HG02884 (cell line): ENCODE data around the gene PLGRKT.
"Not testable (repeated sequence)": the region's sequence is repeated elsewhere in the genome, so short reads cannot be mapped to it uniquely, and the experiment has no call there.

Experiments
- ATAC-seq: cut with Tn5 transposase; IDR thresholded peaks from one replicate; pipeline ENCODE4 v1.9.1; 2021; ENCODE audit warnings: mild to moderate bottlenecking, moderate library complexity; ENCODE audit not compliant: unreplicated experiment

Gene PLGRKT

DNA sequence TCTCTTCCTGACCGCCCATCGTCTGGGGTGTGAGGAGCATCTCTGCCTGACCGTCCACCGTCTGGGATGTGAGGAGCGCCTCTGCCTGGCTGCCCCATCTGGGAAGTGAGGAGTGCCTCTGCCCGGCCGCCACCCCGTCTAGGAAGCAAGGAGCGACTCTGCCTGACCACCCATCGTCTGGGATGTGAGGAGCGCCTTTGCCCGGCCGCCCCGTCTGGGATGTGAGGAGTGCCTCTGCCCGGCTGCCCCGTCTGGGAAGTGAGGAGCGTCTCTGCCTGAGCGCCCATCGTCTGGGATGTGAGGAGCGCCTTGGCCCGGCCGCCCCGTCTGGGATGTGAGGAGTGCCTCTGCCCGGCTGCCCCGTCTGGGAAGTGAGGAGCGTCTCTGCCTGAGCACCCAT is 4.4 kb downstream of the PLGRKT start:
- ATAC-seq: not testable (repeated sequence)

DNA sequence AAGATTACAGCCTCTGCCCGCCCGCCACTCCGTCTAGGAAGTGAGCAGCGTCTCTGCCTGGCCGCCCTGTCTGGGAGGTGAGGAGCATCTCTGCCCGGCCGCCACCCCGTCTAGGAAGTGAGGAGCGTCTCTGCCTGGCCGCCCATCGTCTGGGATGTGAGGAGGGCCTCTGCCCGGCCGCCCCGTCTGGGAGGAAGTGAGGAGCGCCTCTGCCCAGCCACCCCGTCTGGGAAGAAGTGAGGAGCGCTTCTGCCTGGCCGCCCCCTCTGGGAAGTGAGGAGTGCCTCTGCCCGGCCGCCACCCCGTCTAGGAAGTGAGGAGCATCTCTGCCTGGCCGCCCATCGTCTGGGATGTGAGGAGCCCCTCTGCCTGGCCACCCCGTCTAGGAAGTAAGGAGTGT is 4.8 kb downstream of the PLGRKT start:
- ATAC-seq: not testable (repeated sequence)

- no peak for ATAC-seq
These were observed 6.8 kb downstream of the PLGRKT start for GRCh38 chr9:5430912-5431311.

DNA sequence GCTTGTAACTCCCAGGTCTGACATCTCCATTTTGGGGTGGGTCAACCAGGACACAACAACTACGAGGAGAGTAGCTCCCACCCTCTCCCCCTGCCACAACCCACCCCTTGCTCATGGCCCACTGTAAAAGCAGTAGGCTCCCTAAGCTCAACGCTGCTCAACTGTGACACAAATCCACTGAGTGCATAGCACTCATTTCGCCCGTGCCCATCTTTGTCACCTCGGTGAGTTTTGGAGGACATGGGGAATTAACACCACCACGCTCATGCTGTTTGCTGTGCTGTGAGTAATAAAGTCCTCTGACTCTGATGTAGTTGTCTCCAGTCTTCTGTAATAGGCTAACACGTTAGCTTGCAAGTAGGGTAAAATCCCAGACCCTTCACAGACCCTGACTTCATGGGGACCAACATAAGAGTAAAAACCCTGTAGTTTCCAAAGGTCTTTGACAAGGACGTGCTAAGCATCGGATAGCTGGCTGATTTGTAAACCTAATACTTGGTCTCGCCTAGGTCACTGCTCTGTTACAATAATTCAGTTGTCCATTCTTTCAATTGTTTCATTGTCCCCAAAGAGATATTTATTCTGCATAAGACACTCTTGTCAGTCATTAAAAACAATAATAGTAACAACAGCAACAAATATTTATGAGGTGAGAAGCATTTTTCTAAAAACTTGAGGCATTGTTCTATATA is 7.7 kb downstream of the PLGRKT start:
- ATAC-seq: no peak

- no peak for ATAC-seq
These were observed 8.8 kb downstream of the PLGRKT start for GRCh38 chr9:5428794-5429528.

DNA sequence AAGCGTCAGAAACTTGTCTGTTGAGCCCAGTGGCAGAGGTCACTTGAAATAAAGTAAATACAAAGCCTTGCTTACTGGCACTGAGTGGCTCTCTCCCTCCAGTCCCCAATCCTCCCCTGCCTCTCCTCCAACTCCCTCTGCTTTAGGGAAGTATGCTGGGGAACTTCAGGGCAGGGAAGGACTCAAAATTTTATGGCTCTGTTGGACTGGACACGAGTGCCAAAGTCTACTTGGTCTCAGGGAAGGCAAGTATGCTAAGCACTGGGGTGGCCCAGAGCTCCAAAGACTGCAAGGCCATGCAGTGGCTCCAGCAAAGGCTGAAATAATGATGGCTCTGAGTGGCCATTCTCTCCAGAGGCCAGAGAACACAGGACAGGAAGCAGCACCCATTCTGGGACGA is 9.6 kb downstream of the PLGRKT start:
- ATAC-seq: no peak

- ATAC-seq: no peak
These were observed 10.7 kb downstream of the PLGRKT start for GRCh38 chr9:5427005-5427404.

GRCh38 chr9:5425006-5425628 is 12.6 kb downstream of the PLGRKT start:
- no peak for ATAC-seq

GRCh38 chr9:5422276-5422675 is 15.4 kb downstream of the PLGRKT start:
- ATAC-seq: no peak

DNA sequence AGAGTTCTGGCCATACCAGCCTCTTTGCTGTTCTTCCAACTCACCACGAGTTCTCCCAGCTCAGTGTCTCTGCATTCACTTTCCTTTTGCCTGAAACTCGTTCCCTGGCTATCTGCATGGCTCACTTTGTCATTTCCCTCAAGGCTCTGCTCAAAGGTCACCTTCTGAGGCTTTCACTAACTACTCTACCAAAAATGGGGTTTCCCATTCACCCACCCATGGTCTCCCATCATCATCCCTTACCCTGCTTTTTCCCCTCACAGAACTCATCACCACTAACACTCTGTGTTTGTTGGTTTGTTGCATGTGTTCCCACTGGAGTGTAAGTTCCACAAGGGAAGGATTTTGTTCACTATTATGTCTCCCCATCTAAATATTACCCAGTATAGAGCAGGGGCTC is 16.6 kb downstream of the PLGRKT start:
- no peak for ATAC-seq

GRCh38 chr9:5419987-5420386 is 17.7 kb downstream of the PLGRKT start:
- no peak for ATAC-seq

GRCh38 chr9:5418481-5418880 is 19.2 kb downstream of the PLGRKT start:
- ATAC-seq: no peak

GRCh38 chr9:5416953-5417352 is 20.8 kb downstream of the PLGRKT start:
- no peak for ATAC-seq

DNA sequence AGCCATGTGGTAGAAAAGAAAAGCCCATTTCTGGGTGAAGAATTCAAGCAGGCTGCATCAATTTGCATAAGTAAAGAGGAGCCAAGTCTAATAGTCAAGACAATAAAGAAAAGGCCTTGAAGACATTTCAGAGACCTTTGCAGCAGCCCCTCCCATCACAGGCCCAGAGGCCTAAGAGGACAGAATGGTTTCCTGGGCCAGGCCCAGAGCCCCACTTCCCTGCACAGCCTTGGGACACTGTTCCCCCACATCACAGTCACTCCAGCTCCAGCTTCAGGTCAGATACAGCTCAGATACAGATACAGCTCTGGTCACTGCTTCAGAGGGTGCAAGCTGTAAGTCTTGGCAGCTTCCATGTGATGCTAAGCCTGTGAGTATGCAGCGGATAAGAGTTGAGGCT is 29.1 kb downstream of the PLGRKT start:
- ATAC-seq: no peak

DNA sequence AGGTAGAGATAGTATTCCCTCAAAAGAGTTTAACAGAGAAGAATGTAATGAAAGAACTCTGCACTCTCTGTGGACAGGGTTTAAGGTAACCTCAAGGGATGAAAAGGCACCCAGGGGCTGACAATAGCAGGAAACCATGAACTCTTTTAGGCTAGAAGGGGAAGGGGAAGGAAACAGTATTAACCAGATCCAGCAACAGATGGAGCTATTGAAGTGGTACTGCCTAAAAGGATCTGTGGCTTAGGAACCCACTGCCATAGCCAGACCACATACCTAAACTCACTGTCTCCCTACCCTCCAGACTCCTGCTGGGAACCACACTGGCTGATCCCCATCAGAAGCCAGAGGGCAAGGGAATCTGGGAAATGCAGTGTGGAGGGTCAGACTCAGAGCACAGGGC is 35.5 kb downstream of the PLGRKT start:
- no peak for ATAC-seq

DNA sequence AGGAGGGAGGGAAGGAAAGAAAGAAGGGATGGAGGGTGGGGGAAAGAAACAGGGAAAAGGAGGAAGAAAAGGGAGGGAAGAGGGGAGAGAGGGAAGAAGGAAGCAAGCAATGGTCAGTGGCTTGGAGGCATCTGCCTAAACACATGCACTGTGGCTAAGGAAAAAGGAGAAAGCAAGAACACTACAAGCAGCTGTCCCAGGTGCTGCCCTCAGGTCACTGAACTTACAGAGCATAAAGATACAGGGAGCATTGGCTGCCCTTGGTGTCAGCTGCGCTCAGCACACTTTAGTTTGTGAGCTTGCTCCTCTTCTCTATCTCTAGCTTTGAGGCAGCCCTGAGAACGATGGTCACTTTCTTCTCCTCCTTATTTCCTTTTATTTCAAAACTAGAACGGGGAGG is 40.2 kb downstream of the PLGRKT start:
- not testable (repeated sequence) for ATAC-seq

- ATAC-seq: no peak
These were observed 42.3 kb downstream of the PLGRKT start for GRCh38 chr9:5395428-5395827.

- ATAC-seq: not testable (repeated sequence)
These were observed 43.7 kb downstream of the PLGRKT start for GRCh38 chr9:5393976-5394375.

- no peak for ATAC-seq
These were observed 44.2 kb downstream of the PLGRKT start for GRCh38 chr9:5393497-5393896.

DNA sequence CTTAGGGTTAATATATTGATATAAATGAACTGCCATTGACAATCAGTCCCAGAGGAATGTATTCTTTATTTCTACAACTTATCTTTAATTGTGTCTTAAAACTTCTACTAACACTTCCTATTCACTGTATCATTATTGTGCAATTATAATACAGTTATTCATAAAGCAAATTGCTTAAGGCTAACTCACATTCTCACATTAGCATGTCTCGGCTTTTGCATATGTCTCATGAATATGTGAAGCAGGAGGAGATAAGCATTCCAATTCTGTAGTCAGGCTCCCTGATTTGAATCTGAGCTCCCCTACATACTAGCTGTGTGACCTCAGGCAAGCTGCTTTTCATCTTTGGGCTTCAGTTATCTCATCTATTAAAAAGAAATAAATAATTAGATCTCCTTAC is 45.4 kb downstream of the PLGRKT start:
- no peak for ATAC-seq

DNA sequence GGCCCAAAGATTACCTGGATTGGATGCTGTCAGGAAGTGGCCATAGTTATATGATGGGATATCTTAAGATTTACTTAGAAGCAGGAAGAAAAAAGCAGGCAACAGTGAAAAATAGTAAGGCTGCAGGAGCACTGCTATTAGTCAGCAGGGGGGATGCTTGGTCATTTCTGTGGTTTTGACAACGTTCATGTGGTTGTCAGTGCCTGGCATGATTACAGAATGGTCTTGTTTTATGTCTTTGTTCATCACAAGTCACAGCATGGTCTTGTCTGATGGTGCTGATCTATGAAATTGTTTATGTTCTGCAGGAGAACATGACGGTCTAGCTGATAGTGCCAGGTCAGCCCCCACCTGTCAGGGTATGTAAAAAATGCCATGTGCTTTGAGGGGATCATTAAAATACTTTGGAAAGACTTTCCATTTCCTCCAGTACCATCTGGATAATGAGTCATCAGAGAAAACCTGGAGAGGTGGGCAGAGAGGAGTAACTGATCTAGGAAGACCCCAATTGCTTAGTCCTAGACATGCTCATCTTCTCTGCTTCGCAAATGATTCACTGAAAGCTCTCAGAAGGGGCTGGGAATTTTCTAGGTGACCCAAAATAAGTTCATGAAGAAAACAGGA is 48.5 kb downstream of the PLGRKT start:
- peak; percentile 77 for ATAC-seq
